HepG2 (cell line): ENCODE measurements around the gene MTMR3. TPM values are rescaled to one million over a fixed set of nuclear protein-coding genes. Genes with fewer than 3 reads are reported as not detected.

ENCODE experiments used
- GFI1 ChIP-seq: sonication (generic); formaldehyde crosslinking; IDR thresholded peaks from 2 replicates; pipeline ENCODE4 v1.5.0; 2020; ENCODE audit warnings: missing genetic modification reagents, mild to moderate bottlenecking, borderline replicate concordance
- KLF15 ChIP-seq: sonication (generic); formaldehyde crosslinking; IDR thresholded peaks from 2 replicates; pipeline ENCODE4 v1.8.1; 2023; ENCODE audit warnings: borderline replicate concordance, mild to moderate bottlenecking, inconsistent platforms, missing genetic modification reagents, mixed read lengths
- NCOA1 ChIP-seq: sonication (generic); formaldehyde crosslinking; IDR thresholded peaks from 2 replicates; pipeline ENCODE4 v1.9.0; 2021; ENCODE audit warnings: missing genetic modification reagents
- NR2F2 ChIP-seq: IDR thresholded peaks from 2 replicates; pipeline ENCODE4 v1.6.1; 2012; ENCODE audit warnings: low read depth, inconsistent platforms, borderline replicate concordance
- PAX8 ChIP-seq: sonication (generic); formaldehyde crosslinking; IDR thresholded peaks from 2 replicates; pipeline ENCODE4 v1.8.0; 2022; ENCODE audit warnings: mild to moderate bottlenecking, missing genetic modification reagents, borderline replicate concordance
- PHB2 ChIP-seq: fragments of 450-650 bp; IDR thresholded peaks from 2 replicates; pipeline ENCODE4 v1.6.1; 2018; ENCODE audit not compliant: partially characterized antibody
- POGZ ChIP-seq: sonication (generic); formaldehyde crosslinking; IDR thresholded peaks from 2 replicates; pipeline ENCODE4 v1.4.0; 2020; ENCODE audit warnings: mild to moderate bottlenecking, missing genetic modification reagents
- RBM22 ChIP-seq: fragments of 200-400 bp; formaldehyde crosslinking; optimal IDR thresholded peaks from 2 replicates; pipeline ENCODE3; 2017; ENCODE audit warnings: mild to moderate bottlenecking, low read length, moderate library complexity
- RNF2 ChIP-seq: fragments of 450-650 bp; conservative IDR thresholded peaks from 2 replicates; pipeline ENCODE4 v1.6.1; 2016; ENCODE audit warnings: low read depth
- SKI ChIP-seq: fragments of 450-650 bp; IDR thresholded peaks from one replicate; pipeline ENCODE4 v1.6.1; 2018; ENCODE audit warnings: mild to moderate bottlenecking; ENCODE audit not compliant: partially characterized antibody
- SMAD3 ChIP-seq: sonication (generic); formaldehyde crosslinking; IDR thresholded peaks from 2 replicates; pipeline ENCODE4 v1.4.0; 2020; ENCODE audit warnings: missing genetic modification reagents
- SMARCE1 ChIP-seq: fragments of 450-650 bp; IDR thresholded peaks from 2 replicates; pipeline ENCODE4 v1.6.1; 2017; ENCODE audit warnings: borderline replicate concordance
- ZNF17 ChIP-seq: sonication (generic); formaldehyde crosslinking; IDR thresholded peaks from 2 replicates; pipeline ENCODE4 v1.5.0; 2020; ENCODE audit warnings: mild to moderate bottlenecking, missing genetic modification reagents
- ZNF20 ChIP-seq: sonication (generic); formaldehyde crosslinking; IDR thresholded peaks from 2 replicates; pipeline ENCODE4 v1.4.0; 2020; ENCODE audit warnings: mild to moderate bottlenecking, moderate library complexity, missing genetic modification reagents
- ZNF549 ChIP-seq: sonication (generic); formaldehyde crosslinking; IDR thresholded peaks from 2 replicates; pipeline ENCODE4 v1.5.0; 2020; ENCODE audit warnings: missing genetic modification reagents
- ZNF773 ChIP-seq: sonication (generic); formaldehyde crosslinking; IDR thresholded peaks from 2 replicates; pipeline ENCODE4 v1.4.0; 2020; ENCODE audit warnings: missing genetic modification reagents, borderline replicate concordance
- polyA plus RNA-seq, 8 experiments: library from polyadenylated mRNA; depleted of rRNA in 3 of 8; stranded (reverse) in 7 of 8; unstranded in 1 of 8; fragments of >200 nt; fragmentation: Illumina TruSeq in 4 of 8; extraction: Trizol in 4 of 8; gene quantifications; 2 replicates each; pipeline versions ENCODE4 v1.2.1 to v1.2.3, GENCODE V29; 2011 to 2016; ENCODE audit warnings: low read depth in 4 of 8, missing spikeins in 1 of 8, mixed read lengths in 1 of 8; ENCODE audit not compliant: insufficient read depth in 1 of 8
- total RNA-seq, 5 experiments: library from RNA; depleted of rRNA; stranded (reverse); fragments of >200 nt; fragmentation: Illumina TruSeq; extraction: Trizol; gene quantifications; 2 replicates each; pipeline ENCODE4 v1.2.3, GENCODE V29; 2016; ENCODE audit warnings: low read depth in 1 of 5
- TF ChIP-seq, protein P1 (sequence below): IDR thresholded peaks from 2 replicates; pipeline ENCODE4 v1.6.1; 2016; ENCODE audit warnings: missing biosample characterization, missing genetic modification reagents, low read depth
- TF ChIP-seq, protein P2 (sequence below): sonication (generic); formaldehyde crosslinking; IDR thresholded peaks from 2 replicates; pipeline ENCODE4 v1.4.0; 2020; ENCODE audit warnings: missing genetic modification reagents
- TF ChIP-seq, protein P3 (sequence below): IDR thresholded peaks from 2 replicates; pipeline ENCODE4 v1.6.1; 2012; ENCODE audit warnings: inconsistent platforms
- TF ChIP-seq, protein P4 (sequence below): IDR thresholded peaks from 2 replicates; pipeline ENCODE4 v1.6.1; 2012; ENCODE audit warnings: low read depth, low read length, improper control_type of control experiment
- TF ChIP-seq, protein P5 (sequence below): sonication (generic); formaldehyde crosslinking; conservative IDR thresholded peaks from 2 replicates; pipeline ENCODE4 v1.4.0; 2020; ENCODE audit warnings: missing genetic modification reagents

MTMR3 gene
- total and polyA plus RNA-seq, 2 of the 13 experiments (the other 11 are each of a cell fraction or from before 2014, with no cell fraction given): 12.6 to 24.8 TPM

DNA sequence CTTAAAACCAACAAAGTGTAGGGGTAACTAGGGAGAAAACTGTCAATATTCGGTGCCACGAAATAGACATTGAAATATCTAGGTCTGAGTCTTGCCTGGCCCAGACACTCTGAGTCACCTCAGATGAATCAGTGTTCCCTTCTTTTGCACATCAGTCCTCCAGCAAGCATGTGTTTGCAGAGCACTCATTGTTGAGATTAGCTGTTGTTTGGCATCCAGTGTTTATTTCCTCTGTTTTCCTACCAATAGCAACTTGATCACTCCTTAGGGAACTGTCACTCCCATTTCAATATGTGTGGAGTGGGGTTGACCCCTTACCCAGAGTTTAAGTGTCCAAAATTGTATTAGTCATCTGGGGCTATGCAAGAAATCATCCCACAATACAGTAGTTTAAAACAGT is 40.2 kb upstream of the MTMR3 start (continued):
- no peak for TF ChIP-seq NCOA1 (CRISPR knock-in tag)
- no peak for TF ChIP-seq SMAD3 (CRISPR knock-in tag)
- no peak for TF ChIP-seq RBM22
- TF ChIP-seq KLF15 (CRISPR knock-in tag): no peak
- no peak for TF ChIP-seq ZNF17
- TF ChIP-seq PAX8 (CRISPR knock-in tag): no peak
- no peak for TF ChIP-seq SMARCE1
- TF ChIP-seq ZNF20 (CRISPR knock-in tag): no peak
- TF ChIP-seq POGZ (CRISPR knock-in tag): no peak
- TF ChIP-seq NR2F2: no peak
- no peak for TF ChIP-seq GFI1
- no peak for TF ChIP-seq PHB2
- TF ChIP-seq, protein P1, sequence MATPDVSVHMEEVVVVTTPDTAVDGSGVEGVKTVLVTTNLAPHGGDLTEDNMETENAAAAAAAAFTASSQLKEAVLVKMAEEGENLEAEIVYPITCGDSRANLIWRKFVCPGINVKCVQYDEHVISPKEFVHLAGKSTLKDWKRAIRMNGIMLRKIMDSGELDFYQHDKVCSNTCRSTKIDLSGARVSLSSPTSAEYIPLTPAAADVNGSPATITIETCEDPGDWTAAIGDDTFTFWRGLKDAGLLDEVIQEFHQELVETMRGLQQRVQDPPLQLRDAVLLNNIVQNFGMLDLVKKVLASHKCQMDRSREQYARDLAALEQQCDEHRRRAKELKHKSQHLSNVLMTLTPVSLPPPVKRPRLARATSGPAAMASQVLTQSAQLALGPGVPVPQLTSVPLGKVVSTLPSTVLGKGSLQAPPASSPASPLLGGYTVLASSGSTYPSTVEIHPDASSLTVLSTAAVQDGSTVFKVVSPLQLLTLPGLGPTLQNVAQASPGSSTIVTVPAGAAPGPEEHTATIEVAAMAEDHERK: no peak
- no peak for TF ChIP-seq ZNF549 (CRISPR knock-in tag)
- TF ChIP-seq ZNF773: no peak
- TF ChIP-seq, protein P2, sequence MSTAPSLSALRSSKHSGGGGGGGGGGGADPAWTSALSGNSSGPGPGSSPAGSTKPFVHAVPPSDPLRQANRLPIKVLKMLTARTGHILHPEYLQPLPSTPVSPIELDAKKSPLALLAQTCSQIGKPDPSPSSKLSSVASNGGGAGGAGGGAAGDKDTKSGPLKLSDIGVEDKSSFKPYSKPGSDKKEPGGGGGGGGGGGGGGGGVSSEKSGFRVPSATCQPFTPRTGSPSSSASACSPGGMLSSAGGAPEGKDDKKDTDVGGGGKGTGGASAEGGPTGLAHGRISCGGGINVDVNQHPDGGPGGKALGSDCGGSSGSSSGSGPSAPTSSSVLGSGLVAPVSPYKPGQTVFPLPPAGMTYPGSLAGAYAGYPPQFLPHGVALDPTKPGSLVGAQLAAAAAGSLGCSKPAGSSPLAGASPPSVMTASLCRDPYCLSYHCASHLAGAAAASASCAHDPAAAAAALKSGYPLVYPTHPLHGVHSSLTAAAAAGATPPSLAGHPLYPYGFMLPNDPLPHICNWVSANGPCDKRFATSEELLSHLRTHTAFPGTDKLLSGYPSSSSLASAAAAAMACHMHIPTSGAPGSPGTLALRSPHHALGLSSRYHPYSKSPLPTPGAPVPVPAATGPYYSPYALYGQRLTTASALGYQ (CRISPR knock-in tag): no peak
- TF ChIP-seq, protein P3, sequence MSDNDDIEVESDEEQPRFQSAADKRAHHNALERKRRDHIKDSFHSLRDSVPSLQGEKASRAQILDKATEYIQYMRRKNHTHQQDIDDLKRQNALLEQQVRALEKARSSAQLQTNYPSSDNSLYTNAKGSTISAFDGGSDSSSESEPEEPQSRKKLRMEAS: no peak
- TF ChIP-seq, protein P4, sequence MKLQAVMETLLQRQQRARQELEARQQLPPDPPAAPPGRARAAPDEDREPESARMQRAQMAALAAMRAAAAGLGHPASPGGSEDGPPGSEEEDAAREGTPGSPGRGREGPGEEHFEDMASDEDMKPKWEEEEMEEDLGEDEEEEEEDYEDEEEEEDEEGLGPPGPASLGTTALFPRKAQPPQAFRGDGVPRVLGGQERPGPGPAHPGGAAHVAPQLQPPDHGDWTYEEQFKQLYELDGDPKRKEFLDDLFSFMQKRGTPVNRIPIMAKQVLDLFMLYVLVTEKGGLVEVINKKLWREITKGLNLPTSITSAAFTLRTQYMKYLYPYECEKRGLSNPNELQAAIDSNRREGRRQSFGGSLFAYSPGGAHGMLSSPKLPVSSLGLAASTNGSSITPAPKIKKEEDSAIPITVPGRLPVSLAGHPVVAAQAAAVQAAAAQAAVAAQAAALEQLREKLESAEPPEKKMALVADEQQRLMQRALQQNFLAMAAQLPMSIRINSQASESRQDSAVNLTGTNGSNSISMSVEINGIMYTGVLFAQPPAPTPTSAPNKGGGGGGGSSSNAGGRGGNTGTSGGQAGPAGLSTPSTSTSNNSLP: 0 out of 2 replicates have a peak, but pooled peaks have one; percentile 41
- TF ChIP-seq SKI: peak; percentile 36
- TF ChIP-seq, protein P5, sequence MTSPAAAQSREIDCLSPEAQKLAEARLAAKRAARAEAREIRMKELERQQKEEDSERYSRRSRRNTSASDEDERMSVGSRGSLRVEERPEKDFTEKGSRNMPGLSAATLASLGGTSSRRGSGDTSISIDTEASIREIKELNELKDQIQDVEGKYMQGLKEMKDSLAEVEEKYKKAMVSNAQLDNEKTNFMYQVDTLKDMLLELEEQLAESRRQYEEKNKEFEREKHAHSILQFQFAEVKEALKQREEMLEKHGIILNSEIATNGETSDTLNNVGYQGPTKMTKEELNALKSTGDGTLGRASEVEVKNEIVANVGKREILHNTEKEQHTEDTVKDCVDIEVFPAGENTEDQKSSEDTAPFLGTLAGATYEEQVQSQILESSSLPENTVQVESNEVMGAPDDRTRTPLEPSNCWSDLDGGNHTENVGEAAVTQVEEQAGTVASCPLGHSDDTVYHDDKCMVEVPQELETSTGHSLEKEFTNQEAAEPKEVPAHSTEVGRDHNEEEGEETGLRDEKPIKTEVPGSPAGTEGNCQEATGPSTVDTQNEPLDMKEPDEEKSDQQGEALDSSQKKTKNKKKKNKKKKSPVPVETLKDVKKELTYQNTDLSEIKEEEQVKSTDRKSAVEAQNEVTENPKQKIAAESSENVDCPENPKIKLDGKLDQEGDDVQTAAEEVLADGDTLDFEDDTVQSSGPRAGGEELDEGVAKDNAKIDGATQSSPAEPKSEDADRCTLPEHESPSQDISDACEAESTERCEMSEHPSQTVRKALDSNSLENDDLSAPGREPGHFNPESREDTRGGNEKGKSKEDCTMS (CRISPR knock-in tag): no peak
- TF ChIP-seq RNF2: no peak
